ENCODE data around the gene OBP2A.
A peak's percentile ranks its signal among the peaks of the same experiment; 100 is the strongest.
"Not testable (repeated sequence)": the region's sequence is repeated elsewhere in the genome, so short reads cannot be mapped to it uniquely, and the experiment has no call there.

Gene OBP2A

GRCh38 chr9:135545646-135546176, at the start of gene OBP2A:
OBP2A (plus strand) TSS chr9:135546126; CDS start chr9:135546181, 55 bp downstream.
- not testable (repeated sequence) for DNase-seq

- DNase-seq = no peak
Observed at GRCh38 chr9:135498381-135499126, 47.4 kb upstream of the OBP2A start.

GRCh38 chr9:135499326-135500070, 46.4 kb upstream of the OBP2A start:
- DNase-seq = no peak

- DNase-seq = no peak
Observed at GRCh38 chr9:135500071-135500524, 45.8 kb upstream of the OBP2A start.

GRCh38 chr9:135500525-135501260, 45.2 kb upstream of the OBP2A start, which contains the start of gene MRPS2:
MRPS2 (plus strand) TSS chr9:135500682; CDS start chr9:135500711, 29 bp downstream.
- peak; percentile 59 for DNase-seq

GRCh38 chr9:135501261-135502167, 44.4 kb upstream of the OBP2A start:
- DNase-seq = no peak

GRCh38 chr9:135502168-135502872, 43.6 kb upstream of the OBP2A start:
- DNase-seq = no peak

GRCh38 chr9:135502873-135503321, 43.0 kb upstream of the OBP2A start:
- no peak for DNase-seq

- no peak for DNase-seq
Observed at GRCh38 chr9:135503371-135504261, 42.3 kb upstream of the OBP2A start.

GRCh38 chr9:135504262-135505243, 41.4 kb upstream of the OBP2A start:
- no peak for DNase-seq

GRCh38 chr9:135505406-135506187, 40.3 kb upstream of the OBP2A start:
- no peak for DNase-seq

GRCh38 chr9:135506327-135507103, 39.4 kb upstream of the OBP2A start:
- no peak for DNase-seq

- no peak for DNase-seq
Observed at GRCh38 chr9:135507104-135508035, 38.6 kb upstream of the OBP2A start.

GRCh38 chr9:135508211-135508820, 37.6 kb upstream of the OBP2A start:
- no peak for DNase-seq

GRCh38 chr9:135509458-135509857, 36.5 kb upstream of the OBP2A start:
- DNase-seq = no peak

- DNase-seq = no peak
Observed at GRCh38 chr9:135512241-135512603, 33.7 kb upstream of the OBP2A start.

Measured in SHP77 treated with DMSO at 0.1 percent for 48 hours (cell line).